Measurements from ENCODE around the gene PSMB5. TPM values are rescaled to one million over a fixed set of nuclear protein-coding genes. Genes with fewer than 3 reads are reported as not detected.

Gene PSMB5
- total RNA-seq, 1 experiment from 2014 or later = 172 TPM

DNA sequence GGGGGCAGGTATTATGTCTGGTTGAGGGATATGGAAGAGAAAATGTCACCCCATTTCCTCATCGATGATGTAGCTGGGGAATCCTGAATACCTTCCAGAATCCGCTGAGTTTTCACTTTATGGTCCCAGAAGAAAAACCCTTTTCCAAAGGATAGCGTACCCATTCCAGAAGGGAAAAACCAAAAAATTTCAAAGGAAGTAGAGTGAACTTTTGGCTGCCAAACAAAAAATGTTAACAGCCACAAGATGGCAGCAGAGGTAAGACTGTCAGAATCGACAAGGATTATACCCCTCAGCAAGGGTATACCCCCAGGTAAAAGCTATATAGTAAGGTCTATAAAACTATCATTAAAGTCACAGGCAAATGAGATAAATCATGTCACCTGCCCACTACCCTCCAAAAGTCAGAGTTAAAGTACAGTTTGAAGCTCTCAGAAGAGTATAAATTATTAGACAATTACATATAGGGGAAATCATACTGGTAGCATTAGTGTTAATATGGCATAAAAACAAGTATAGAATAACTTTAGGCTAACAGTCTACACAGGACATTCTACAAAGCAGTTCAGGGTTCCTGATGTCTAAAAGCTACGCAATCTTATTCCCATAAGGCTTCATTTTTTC is 42.2 kb upstream of the PSMB5 start:
- intact Hi-C loops (cut with micrococcal nuclease; ENCODE audit: unreplicated experiment) = loop anchor here (2.0 kb wide), 1 partner anchor 32 kb away; no protein-coding TSS in a partner anchor
- POLR2A ChIA-PET = interaction anchor here (1.5 kb wide), 1 partner anchor 18 kb away, joined by 8 read pairs; the partner anchor contains the start of genes ACIN1 and C14orf119
- no peaks in the 10 kb centered on the region for H3K9me3 Mint-ChIP-seq (ENCODE audit: unreplicated experiment)

DNA sequence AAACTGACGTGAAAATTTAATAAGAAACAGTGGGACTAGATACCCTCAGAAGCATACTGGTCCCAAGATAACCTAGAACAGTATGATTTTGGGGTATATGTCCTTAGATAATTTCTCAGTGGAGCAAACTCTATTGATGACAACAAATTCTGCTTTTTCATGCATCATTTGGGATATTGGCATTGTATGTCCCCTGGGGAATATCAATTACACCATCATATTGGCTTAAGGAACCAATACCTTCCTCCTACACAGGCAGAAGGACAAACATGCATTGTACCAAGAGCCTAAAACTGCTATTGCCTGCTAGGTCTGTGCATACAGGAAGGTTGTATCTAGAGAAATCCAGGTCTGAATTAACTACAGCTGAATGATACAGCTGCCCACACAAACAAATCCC is 40.2 kb upstream of the PSMB5 start:
- Histone ChIP-seq H3K4me3 (ENCODE audit: low read depth, low read length) (no peak overlapping the region), H3K9me3 (no peaks in the 10 kb centered on the region), H3K36me3 (ENCODE audit: control insufficient read depth, insufficient read depth, low read length) (peaks cover 4% of the 10 kb centered on the region), H3K27me3 (replicated peaks; ENCODE audit: control insufficient read depth, insufficient read depth, low read length) (no peaks in the 10 kb centered on the region), H3K4me1 (peaks cover 54% of the 10 kb centered on the region)
- TF ChIP-seq, protein P1, sequence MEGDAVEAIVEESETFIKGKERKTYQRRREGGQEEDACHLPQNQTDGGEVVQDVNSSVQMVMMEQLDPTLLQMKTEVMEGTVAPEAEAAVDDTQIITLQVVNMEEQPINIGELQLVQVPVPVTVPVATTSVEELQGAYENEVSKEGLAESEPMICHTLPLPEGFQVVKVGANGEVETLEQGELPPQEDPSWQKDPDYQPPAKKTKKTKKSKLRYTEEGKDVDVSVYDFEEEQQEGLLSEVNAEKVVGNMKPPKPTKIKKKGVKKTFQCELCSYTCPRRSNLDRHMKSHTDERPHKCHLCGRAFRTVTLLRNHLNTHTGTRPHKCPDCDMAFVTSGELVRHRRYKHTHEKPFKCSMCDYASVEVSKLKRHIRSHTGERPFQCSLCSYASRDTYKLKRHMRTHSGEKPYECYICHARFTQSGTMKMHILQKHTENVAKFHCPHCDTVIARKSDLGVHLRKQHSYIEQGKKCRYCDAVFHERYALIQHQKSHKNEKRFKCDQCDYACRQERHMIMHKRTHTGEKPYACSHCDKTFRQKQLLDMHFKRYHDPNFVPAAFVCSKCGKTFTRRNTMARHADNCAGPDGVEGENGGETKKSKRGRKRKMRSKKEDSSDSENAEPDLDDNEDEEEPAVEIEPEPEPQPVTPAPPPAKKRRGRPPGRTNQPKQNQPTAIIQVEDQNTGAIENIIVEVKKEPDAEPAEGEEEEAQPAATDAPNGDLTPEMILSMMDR (IDR thresholded peaks at IDR 0.05; ENCODE audit: insufficient read depth in 1 of 2, low read depth in 1 of 2, low read length in 1 of 2, severe bottlenecking in 1 of 2, unreplicated experiment in 1 of 2) = no peak
- Mint-ChIP-seq H3K4me3 (ENCODE audit: unreplicated experiment) (no peak overlapping the region), H3K36me3 (ENCODE audit: insufficient read depth, unreplicated experiment) (peaks cover 93% of the 10 kb centered on the region), H3K27ac (ENCODE audit: unreplicated experiment) (no peak overlapping the region), H3K9me3 (ENCODE audit: unreplicated experiment) (no peaks in the 10 kb centered on the region), H3K4me1 (ENCODE audit: low read depth, unreplicated experiment) (peaks cover 36% of the 10 kb centered on the region), H3K27me3 (ENCODE audit: insufficient read depth, unreplicated experiment) (no peaks in the 10 kb centered on the region)
- POLR2A ChIA-PET = interaction anchor here (0.6 to 1.0 kb wide), 2 partner anchors 13 to 20 kb away, joined by 3 read pairs; partner anchors contain the start of genes ACIN1 and C14orf119
- CTCF ChIA-PET = interaction anchor here (0.7 kb wide), 2 partner anchors 13 to 20 kb away, joined by 3 read pairs; partner anchors contain the start of gene ACIN1
- no peak for DNase-seq
- intact Hi-C loops (cut with micrococcal nuclease; ENCODE audit: unreplicated experiment) = no loop called here
- BruUV-seq (replicated peaks) = no TSS peak

More for the DNA sequence above, 42.2 kb upstream of the PSMB5 start:
- Histone ChIP-seq H3K9me3 (no peaks in the 10 kb centered on the region), H3K36me3 (ENCODE audit: control insufficient read depth, insufficient read depth, low read length) (peaks cover 4% of the 10 kb centered on the region), H3K4me3 (ENCODE audit: low read depth, low read length) (no peak overlapping the region), H3K27me3 (replicated peaks; ENCODE audit: control insufficient read depth, insufficient read depth, low read length) (no peaks in the 10 kb centered on the region), H3K4me1 (peaks cover 58% of the 10 kb centered on the region)
- Mint-ChIP-seq H3K4me1 (ENCODE audit: low read depth, unreplicated experiment) (peaks cover 29% of the 10 kb centered on the region), H3K27me3 (ENCODE audit: insufficient read depth, unreplicated experiment) (no peaks in the 10 kb centered on the region), H3K36me3 (ENCODE audit: insufficient read depth, unreplicated experiment) (peaks cover 93% of the 10 kb centered on the region), H3K4me3 (ENCODE audit: unreplicated experiment) (no peak overlapping the region), H3K27ac (ENCODE audit: unreplicated experiment) (no peak overlapping the region)
- DNase-seq = peak in 1 of 2 experiments; percentile 55
- TF ChIP-seq, protein P1 (IDR thresholded peaks at IDR 0.05; ENCODE audit: insufficient read depth in 1 of 2, low read depth in 1 of 2, low read length in 1 of 2, severe bottlenecking in 1 of 2, unreplicated experiment in 1 of 2) = peak; percentile 50 to 60
- CTCF ChIA-PET = interaction anchor here (0.6 to 4.5 kb wide), 9 partner anchors 8 to 1017 kb away, joined by 3 to 49 read pairs (median 6); partner anchors contain the start of genes ACIN1 and C14orf119
- BruUV-seq (replicated peaks) = no TSS peak

DNA sequence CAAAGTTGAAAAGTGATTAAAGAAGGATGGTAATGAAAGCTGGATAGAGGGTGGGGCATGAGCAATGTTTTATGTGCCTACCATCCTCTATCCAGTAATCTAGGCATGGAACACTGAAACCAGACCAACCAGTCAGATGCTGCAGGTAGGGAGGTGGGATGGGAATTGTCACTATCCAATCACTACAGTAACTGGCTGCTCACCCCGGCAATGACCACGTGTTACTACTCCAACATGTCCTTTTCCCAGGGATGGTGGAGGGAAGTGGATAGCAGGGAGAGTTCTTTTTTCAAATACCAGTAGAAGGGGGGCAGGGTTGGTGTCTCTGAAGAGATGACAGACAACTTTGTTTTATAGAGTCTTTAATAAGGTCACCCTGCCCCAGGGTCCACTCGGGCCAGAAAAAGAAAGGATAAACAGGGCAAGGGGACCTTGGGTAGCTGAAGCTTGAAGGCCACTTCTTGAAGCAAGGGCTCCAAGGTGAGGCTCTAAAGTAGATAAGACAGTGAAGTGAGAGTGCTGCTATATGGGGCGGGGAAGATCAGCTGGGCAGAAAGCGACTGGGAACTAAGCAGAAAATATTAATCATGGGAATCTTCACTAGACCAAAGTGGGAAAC is 37.3 kb upstream of the PSMB5 start:
- peak overlapping the region; percentile 100 for H3K4me3 Mint-ChIP-seq (ENCODE audit: unreplicated experiment)
- Histone ChIP-seq H3K4me3 (ENCODE audit: low read depth, low read length) (peak overlapping the region; percentile 79), H3K27me3 (replicated peaks; ENCODE audit: control insufficient read depth, insufficient read depth, low read length) (no peaks in the 10 kb centered on the region), H3K9me3 (no peaks in the 10 kb centered on the region), H3K36me3 (ENCODE audit: control insufficient read depth, insufficient read depth, low read length) (peaks cover 11% of the 10 kb centered on the region), H3K4me1 (peaks cover 27% of the 10 kb centered on the region)
- ChIA-PET POLR2A (interaction anchor here (0.6 to 1.0 kb wide), 9 partner anchors 23 to 483 kb away, joined by 3 to 20 read pairs (median 4); partner anchors contain the start of genes ACIN1, C14orf119, PABPN1 and PSMB5), CTCF (interaction anchor here (0.6 to 3.1 kb wide), 11 partner anchors 10 to 98 kb away, joined by 3 to 24 read pairs (median 5); partner anchors contain the start of genes ACIN1 and C14orf119)
- DNase-seq = peak; percentile 54 to 69
- no peaks in the 10 kb centered on the region for H3K27me3 Mint-ChIP-seq (ENCODE audit: insufficient read depth, unreplicated experiment)
- H3K9me3 Mint-ChIP-seq (ENCODE audit: unreplicated experiment) = no peaks in the 10 kb centered on the region
- BruUV-seq (replicated peaks) = no TSS peak
- intact Hi-C loops (cut with micrococcal nuclease; ENCODE audit: unreplicated experiment) = loop anchor here (2.0 kb wide), 1 partner anchor 23 kb away; the partner anchor contains the start of genes ACIN1 and C14orf119
- TF ChIP-seq, protein P1 (IDR thresholded peaks at IDR 0.05; ENCODE audit: insufficient read depth in 1 of 2, low read depth in 1 of 2, low read length in 1 of 2, severe bottlenecking in 1 of 2, unreplicated experiment in 1 of 2) = no peak
- peaks cover 90% of the 10 kb centered on the region for H3K36me3 Mint-ChIP-seq (ENCODE audit: insufficient read depth, unreplicated experiment)
- peak overlapping the region; percentile 93 for H3K27ac Mint-ChIP-seq (ENCODE audit: unreplicated experiment)
- H3K4me1 Mint-ChIP-seq (ENCODE audit: low read depth, unreplicated experiment) = peaks cover 32% of the 10 kb centered on the region
